Aorta (tissue), 5 donors: ENCODE results near the gene AP3M1. TPM values are rescaled to one million over a fixed set of nuclear protein-coding genes. Genes with fewer than 3 reads are reported as not detected.
"Not testable (repeated sequence)": the region's sequence is repeated elsewhere in the genome, so short reads cannot be mapped to it uniquely, and the experiment has no call there.

Experiments used
- ATAC-seq: fragments of 200-7000 bp; cut with Tn5 transposase; one replicate; pipeline ENCODE4 v1.9.1; 2022; ENCODE audit warnings: moderate library complexity; ENCODE audit not compliant: low FRiP score
- DNase-seq, 2 donors: peaks; one replicate each; pipeline ENCODE4 v3.0.0-alpha.2; 2020
- H3K27ac ChIP-seq, 2 donors: one replicate each; pipeline ENCODE4 v1.5.1; 2013; ENCODE audit warnings: low read length in 2 of 2, mild to moderate bottlenecking in 2 of 2, moderate library complexity in 2 of 2, control low read depth in 1 of 2, inconsistent platforms in 1 of 2, low read depth in 1 of 2
- H3K27me3 ChIP-seq, 2 donors: one replicate each; pipeline ENCODE4 v1.6.1; 2013; ENCODE audit warnings: control low read depth in 1 of 2, low read length in 1 of 2, mild to moderate bottlenecking in 1 of 2, moderate library complexity in 1 of 2; ENCODE audit not compliant: insufficient read depth in 2 of 2, control insufficient read depth in 1 of 2
- H3K36me3 ChIP-seq, 2 donors: one replicate each; pipeline ENCODE4 v1.6.1; 2013; ENCODE audit warnings: control low read depth in 1 of 2, low read length in 1 of 2, mild to moderate bottlenecking in 1 of 2; ENCODE audit not compliant: insufficient read depth in 2 of 2, control insufficient read depth in 1 of 2
- H3K4me1 ChIP-seq, 2 donors: one replicate each; pipeline ENCODE4 v1.6.1; 2013; ENCODE audit warnings: low read length in 2 of 2, control low read depth in 1 of 2, mild to moderate bottlenecking in 1 of 2, moderate library complexity in 1 of 2; ENCODE audit not compliant: insufficient read depth in 2 of 2, control insufficient read depth in 1 of 2
- H3K4me3 ChIP-seq, 2 donors: one replicate each; pipeline ENCODE4 v1.5.1; 2013; ENCODE audit warnings: low read length in 2 of 2, control low read depth in 1 of 2, mild to moderate bottlenecking in 1 of 2
- H3K9me3 ChIP-seq: one replicate; pipeline ENCODE4 v1.6.1; 2013; ENCODE audit warnings: mild to moderate bottlenecking, low read length; ENCODE audit not compliant: control insufficient read depth
- WGBS, 2 donors: extraction: QIAGEN DNeasy Blood & Tissue Kit; methylation state at CpG; one replicate each; pipeline ENCODE4 v1.1.7; 2013; 5-methylcytosine and 5-hydroxymethylcytosine counted together
- intact Hi-C, 2 donors: fragments of 100-400 bp; cut with DNase I; formaldehyde crosslinking; loops; one replicate each; pipeline versions ENCODE4 v1.14.2 to v1.15.0; 2022
- long read RNA-seq, 2 donors: library from polyadenylated mRNA; unstranded; transcript quantifications; one replicate each; pipeline ENCODE4 v2.0.0, GENCODE V29; 2020 to 2021
- polyA plus RNA-seq, 2 donors: library from polyadenylated mRNA; stranded (reverse); fragments of 200-250 nt; gene quantifications; one replicate each; pipeline ENCODE4 v1.2.3, GENCODE V29; 2013
- total RNA-seq, 2 donors: library from RNA; stranded (reverse); fragmentation: NEBNext Ultra II Directional; extraction: Animal tissue kit (Norgen Biotek cat#: 25700); gene quantifications; one replicate each; pipeline ENCODE4 v1.2.1, GENCODE V29; 2021
- donor health status: healthy with polysubstance abuse.
- donor health status: Bipolar disorder and iron deficiency.
- donor health status: DM: no; HTN: no; CAD: no.
- donor health status: DM: no; HTN: no; CAD: no.
- donor health status: DM: yes; HTN: yes; CAD: no.

Gene AP3M1, protein sequence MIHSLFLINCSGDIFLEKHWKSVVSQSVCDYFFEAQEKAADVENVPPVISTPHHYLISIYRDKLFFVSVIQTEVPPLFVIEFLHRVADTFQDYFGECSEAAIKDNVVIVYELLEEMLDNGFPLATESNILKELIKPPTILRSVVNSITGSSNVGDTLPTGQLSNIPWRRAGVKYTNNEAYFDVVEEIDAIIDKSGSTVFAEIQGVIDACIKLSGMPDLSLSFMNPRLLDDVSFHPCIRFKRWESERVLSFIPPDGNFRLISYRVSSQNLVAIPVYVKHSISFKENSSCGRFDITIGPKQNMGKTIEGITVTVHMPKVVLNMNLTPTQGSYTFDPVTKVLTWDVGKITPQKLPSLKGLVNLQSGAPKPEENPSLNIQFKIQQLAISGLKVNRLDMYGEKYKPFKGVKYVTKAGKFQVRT
- total RNA-seq (10 to 100 TPM; 30.0 to 30.4 TPM), polyA plus RNA-seq (10 to 100 TPM; 12.4 to 15.5 TPM)
- long read RNA-seq, donor 1, full-length matches to known transcripts, result 22 of 42 reads
- long read RNA-seq, donor 1, partial matches to known transcripts, result 2 of 42 reads
- long read RNA-seq, donor 1, other reads (novel, unspliced or antisense), result 18 of 42 reads
- long read RNA-seq, donor 2, full-length matches to known transcripts, result 10 of 16 reads
- long read RNA-seq, donor 2, partial matches to known transcripts, result 1 of 16 reads
- long read RNA-seq, donor 2, other reads (novel, unspliced or antisense), result 5 of 16 reads

DNA sequence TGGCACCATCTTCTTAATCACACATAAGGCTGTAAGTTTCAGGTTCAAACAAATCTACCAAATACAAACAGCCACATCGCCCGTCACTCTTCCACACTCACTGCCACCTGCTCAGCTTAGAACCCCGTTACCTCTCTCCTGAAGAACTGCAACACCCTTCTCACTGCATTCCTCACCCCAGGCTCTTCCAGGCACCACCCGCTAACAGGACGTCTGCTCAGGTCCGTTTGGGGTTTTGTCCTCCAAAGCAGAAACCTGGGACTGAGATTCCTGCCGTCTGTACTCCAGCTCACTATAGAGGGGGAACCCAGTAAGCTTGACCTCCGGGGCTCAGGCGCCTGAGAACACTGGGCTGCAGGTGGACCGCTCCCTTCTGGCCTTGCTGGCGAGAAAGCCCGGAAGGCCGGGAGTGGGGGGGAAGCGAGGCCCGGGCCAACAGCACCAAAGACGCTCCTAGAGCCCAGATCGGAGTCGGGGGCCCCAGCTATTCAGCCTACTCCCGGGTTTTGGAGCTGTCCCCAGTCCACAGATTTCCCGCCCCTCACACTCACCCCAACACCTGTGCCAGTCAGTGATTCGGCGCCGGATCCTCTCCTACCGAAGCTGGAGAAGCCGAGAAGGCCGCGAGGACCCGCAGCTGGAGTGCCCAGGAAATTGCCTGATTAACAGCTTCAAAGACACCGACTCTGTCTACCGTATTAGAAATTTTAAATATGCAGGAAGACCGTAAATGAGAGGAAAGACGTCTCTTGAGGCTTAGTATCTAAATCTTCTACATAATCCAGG is at the start of gene AP3M1:
TSS of gene AP3M1 (minus strand) at position 625 of the 786 bp plus-strand sequence. CDS start 12,449 bp downstream, outside the sequence.
- 0% methylated on average over 32 of the region's 32 CpGs for WGBS, 2 donors
- Histone ChIP-seq H3K4me1 (peaks cover 0 to 7% of the 10 kb centered on the region in 2 donors), H3K27me3 (no peaks in the 10 kb centered on the region), H3K4me3 (peak within 1 kb of the TSS; percentile 73 to 85), H3K36me3 (no peaks in the 10 kb centered on the region), H3K9me3 (no peaks in the 10 kb centered on the region), H3K27ac (peak within 1 kb of the TSS in 1 of 2 donors; percentile 68)
- intact Hi-C loops, result no loop called here
- ATAC-seq (peak; percentile 90), DNase-seq (peak; percentile 86 to 91)

DNA sequence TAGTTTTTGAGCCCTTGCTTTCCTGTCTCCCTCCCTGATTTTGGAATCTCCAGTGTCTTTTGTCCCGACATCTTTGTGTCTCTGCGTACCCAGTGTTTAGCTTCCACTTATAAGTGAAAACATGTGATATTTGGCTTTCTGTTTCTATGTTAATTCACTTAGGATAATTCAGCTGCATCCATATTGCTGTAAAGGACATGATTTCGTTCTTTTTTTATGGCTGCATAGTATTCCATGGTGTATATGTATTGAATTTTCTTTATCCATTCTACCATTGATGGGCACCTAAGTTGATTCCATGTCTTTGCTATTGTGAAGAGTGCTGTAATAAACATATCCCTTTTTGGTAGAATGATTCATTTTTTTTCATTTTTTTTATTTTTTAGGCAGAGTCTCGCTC is 48.7 kb upstream of the AP3M1 start:
- Histone ChIP-seq H3K4me3 (no peak overlapping the region), H3K4me1 (no peaks in the 10 kb centered on the region), H3K9me3 (no peaks in the 10 kb centered on the region), H3K27me3 (no peaks in the 10 kb centered on the region), H3K27ac (no peak overlapping the region), H3K36me3 (no peaks in the 10 kb centered on the region)
- no peak for ATAC-seq
- DNase-seq, result no peak
- intact Hi-C loops, result no loop called here
- WGBS, 2 donors, result 96 to 99% methylated on average over 4 of the region's 4 CpGs

DNA sequence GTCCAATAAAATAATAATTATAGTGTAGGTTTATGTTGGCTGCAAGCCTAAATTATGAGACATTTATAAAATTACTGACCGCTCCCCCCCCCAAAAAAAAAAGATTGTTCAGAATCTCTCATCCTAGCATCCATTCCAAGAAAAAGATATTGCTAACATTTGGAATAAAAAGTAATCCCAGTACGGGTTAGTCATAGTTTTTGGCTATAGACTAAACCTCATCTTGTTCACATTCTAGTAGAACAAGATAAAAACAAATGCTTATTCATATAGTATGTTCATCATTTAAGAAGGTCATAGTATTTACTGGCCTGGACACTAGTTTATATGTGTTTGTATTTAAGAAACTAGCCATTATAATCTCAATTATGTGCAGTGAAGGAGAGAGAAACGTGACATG is 44.4 kb upstream of the AP3M1 start:
- intact Hi-C loops, result no loop called here
- 20 to 27% methylated on average over 3 of the region's 3 CpGs for WGBS, 2 donors

DNA sequence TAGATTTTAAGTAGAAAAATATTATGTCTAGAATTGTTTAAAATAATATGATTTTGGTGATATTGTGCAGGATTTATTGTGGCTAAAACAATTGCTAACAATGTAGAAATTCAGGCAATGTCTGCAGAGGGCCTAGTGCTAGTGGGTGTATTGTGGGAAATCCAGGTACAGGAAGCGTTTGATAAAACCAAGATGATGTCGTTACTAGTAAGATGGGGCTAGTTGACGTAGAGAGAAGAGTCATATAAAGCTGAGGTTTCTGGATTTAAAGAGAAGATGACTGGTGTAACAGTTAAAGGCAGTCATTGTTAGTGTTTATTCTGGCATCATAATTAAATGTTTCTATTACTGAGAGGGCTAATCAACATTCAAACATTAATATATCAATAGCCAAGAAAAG is 43.9 kb upstream of the AP3M1 start:
- Histone ChIP-seq H3K4me1 (peaks cover 0 to 5% of the 10 kb centered on the region in 2 donors), H3K27me3 (no peaks in the 10 kb centered on the region), H3K27ac (no peak overlapping the region), H3K9me3 (no peaks in the 10 kb centered on the region), H3K4me3 (no peak overlapping the region), H3K36me3 (no peaks in the 10 kb centered on the region)
- intact Hi-C loops, result no loop called here
- ATAC-seq (no peak), DNase-seq (no peak)
- 67 to 70% methylated on average over 3 of the region's 3 CpGs for WGBS, 2 donors

More for the DNA sequence above, 44.4 kb upstream of the AP3M1 start:
- Histone ChIP-seq H3K27ac (no peak overlapping the region), H3K4me3 (no peak overlapping the region), H3K36me3 (no peaks in the 10 kb centered on the region), H3K27me3 (no peaks in the 10 kb centered on the region), H3K4me1 (peaks cover 0 to 5% of the 10 kb centered on the region in 2 donors), H3K9me3 (no peaks in the 10 kb centered on the region)
- ATAC-seq (no peak), DNase-seq (no peak)

DNA sequence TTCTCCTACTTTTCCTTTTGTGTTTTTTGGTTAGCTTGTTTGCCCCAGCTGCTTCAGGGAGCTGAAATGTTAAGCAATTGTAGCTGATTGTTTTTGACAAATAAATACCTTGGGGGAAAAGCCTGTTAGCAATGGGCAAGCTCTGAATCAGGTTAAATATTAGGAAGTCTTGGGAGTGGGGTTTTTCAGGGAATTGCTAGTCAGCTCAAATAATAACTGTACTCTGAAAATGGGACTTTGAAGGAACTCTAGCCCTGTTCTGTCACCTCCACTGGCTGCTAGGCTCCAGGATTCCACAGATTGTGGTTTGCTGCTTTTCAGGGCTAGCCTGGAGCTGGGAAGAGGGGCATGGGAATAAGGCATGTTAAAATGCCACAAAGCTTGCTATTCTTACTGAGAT is 39.9 kb upstream of the AP3M1 start:
- Histone ChIP-seq H3K9me3 (no peaks in the 10 kb centered on the region), H3K4me1 (peaks cover 0 to 5% of the 10 kb centered on the region in 2 donors), H3K27me3 (no peaks in the 10 kb centered on the region), H3K36me3 (no peaks in the 10 kb centered on the region), H3K27ac (peak overlapping the region; percentile 30 to 90), H3K4me3 (peak overlapping the region in 1 of 2 donors; percentile 26)
- ATAC-seq (no peak), DNase-seq (no peak)
- intact Hi-C loops, result no loop called here

DNA sequence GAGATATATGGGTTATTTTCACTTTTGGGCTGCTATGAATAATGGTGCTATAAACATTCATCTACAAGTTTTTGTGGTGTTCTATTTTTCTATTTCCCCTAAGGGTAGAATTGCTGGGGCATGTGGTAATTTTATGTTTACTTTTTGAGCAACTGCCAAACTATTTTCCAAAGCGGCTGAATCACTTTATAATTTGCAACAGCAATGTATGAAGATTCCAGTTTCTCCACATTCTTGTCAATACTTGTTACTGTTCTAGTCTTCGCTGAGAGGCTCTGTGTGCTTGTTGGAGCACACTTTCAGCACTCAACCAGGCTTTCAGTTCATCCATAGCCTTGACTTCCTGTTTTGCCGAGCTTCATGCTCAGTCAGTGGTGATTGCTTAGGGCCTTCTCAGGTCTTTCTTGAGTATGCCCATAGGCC is 39.4 kb upstream of the AP3M1 start:
- H3K4me3 ChIP-seq, result peak overlapping the region in 1 of 2 donors; percentile 26
- intact Hi-C loops, result no loop called here

DNA sequence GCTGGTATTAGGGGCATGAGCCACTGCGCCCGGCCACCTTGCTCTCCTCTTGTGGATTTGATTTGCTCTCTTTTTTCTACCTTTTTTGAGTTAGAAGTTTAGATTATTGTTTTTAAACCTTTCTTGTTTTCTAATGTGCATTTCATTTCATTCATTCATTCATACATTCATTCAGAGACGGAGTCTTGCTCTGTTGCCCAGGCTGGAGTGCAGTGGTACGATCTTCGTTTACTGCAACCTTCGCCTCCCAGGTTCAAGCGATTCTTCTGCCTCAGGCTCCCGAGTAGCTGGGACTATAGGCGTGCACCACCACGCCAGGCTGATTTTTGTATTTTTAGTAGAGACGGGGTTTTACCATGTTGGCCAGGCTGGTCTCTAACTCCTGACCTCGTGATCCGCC is 38.0 kb upstream of the AP3M1 start:
- 97 to 98% methylated on average over 13 of the region's 13 CpGs for WGBS, 2 donors
- H3K4me3 ChIP-seq, DNase-seq, intact Hi-C loops, H3K9me3 ChIP-seq, H3K27ac ChIP-seq, H3K27me3 ChIP-seq, H3K36me3 ChIP-seq, H3K4me1 ChIP-seq, ATAC-seq: not testable (repeated sequence)

More for the DNA sequence above, 39.4 kb upstream of the AP3M1 start:
- 5% methylated on average over 3 of the region's 3 CpGs for WGBS, 2 donors
- Histone ChIP-seq H3K27ac (peak overlapping the region; percentile 30 to 90), H3K36me3 (no peaks in the 10 kb centered on the region), H3K4me1 (peaks cover 0 to 5% of the 10 kb centered on the region in 2 donors), H3K9me3 (no peaks in the 10 kb centered on the region), H3K27me3 (no peaks in the 10 kb centered on the region)
- ATAC-seq (no peak), DNase-seq (no peak)

DNA sequence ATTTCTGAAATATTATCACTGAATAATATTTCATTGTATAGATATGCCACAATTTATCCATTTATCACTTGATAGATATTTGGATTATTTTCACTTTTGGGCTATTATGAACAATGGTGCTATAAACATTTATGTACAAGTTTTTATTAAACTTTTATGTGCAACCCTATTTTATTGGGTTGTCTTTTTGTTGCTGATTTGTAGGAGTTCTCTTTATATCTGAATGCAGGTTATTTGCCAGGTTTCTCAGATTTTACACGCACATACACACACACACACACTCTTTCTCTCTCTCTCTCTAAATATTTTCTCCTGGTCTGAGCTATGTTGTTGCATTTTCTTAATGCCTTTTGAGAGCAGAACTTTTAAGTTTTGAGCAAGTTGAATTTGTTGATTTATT is 36.6 kb upstream of the AP3M1 start:
- intact Hi-C loops, result no loop called here
- no peaks in the 10 kb centered on the region for H3K9me3 ChIP-seq
- ATAC-seq (no peak), DNase-seq (no peak)
- no peaks in the 10 kb centered on the region for H3K27me3 ChIP-seq
- WGBS, 2 donors, result 78 to 83% methylated on average over 1 of the region's 1 CpG
- peaks cover 0 to 5% of the 10 kb centered on the region in 2 donors for H3K4me1 ChIP-seq
- H3K36me3 ChIP-seq, result no peaks in the 10 kb centered on the region
- no peak overlapping the region for H3K4me3 ChIP-seq
- H3K27ac ChIP-seq, result no peak overlapping the region
